SW480 (cell line): ENCODE measurements around the gene SIRPG.
A peak's percentile ranks its signal among the peaks of the same experiment; 100 is the strongest.
"Not testable (repeated sequence)": the region's sequence is repeated elsewhere in the genome, so short reads cannot be mapped to it uniquely, and the experiment has no call there.

Experiments
- DNase-seq: peaks from one replicate; pipeline ENCODE4 v3.0.0-alpha.2; 2016; ENCODE audit warnings: low spot score

The SIRPG gene

DNA sequence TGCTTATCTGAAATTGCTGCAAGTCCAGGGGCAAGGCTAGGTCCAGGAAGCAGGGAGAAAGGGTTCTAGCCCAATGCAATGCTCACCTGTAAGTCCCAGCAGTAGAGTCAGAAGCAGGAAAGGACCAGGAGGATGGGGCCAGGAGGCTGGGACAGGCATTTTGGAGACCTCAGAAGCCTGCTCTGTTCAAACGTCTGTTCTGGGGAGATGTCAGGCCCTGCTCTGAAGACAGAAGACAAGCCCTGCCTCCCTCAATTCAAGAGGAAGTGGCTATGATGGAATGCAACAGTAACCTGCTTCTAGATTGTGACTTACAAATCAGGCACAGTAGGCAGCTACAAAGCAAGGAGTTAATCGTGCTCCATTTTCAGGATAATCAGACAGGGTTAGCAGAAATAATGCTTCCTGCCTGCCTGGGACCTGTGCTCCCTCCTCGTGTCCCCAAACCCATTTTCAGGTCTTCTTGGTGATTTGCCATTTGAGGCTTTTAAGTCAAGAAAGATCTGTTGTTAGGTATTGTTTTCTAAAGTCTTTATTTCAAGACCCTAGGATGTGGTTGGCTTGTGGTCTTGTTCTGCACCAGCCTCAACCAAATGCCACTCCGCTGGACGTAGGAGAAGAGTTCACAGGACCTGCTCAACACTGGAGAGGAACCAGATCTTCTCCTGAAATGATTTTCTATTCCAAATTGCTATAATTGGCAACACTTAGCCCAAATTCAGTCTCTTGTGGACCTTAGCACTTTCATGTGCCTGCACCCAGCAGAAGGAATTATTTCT is at the start of gene SIRPG:
TSS of gene SIRPG (minus strand) at position 224 of the 779 bp plus-strand sequence. CDS start at position 159, 65 bp downstream.
- DNase-seq, result no peak

DNA sequence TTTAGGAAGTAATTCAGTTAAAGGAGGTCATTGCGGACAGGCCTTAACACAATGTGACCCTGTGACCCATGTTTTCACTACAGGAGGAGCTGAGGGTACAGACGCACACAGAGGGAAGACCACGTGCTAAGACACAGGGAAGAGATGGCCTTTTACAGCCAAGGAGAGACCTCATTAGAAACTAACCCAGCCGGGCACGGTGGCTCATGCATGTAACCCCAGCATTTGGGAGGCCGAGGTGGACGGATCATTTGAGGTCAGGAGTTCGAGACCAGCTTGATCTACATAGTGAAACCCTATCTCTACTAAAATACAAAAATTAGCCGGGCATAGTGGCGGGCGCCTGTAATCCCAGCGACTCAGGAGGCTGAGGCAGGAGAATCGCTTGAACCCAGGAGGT is 49.3 kb upstream of the SIRPG start:
- DNase-seq, result not testable (repeated sequence)

- no peak for DNase-seq
These were observed 48.5 kb upstream of the SIRPG start for GRCh38 chr20:1706079-1706478.

DNA sequence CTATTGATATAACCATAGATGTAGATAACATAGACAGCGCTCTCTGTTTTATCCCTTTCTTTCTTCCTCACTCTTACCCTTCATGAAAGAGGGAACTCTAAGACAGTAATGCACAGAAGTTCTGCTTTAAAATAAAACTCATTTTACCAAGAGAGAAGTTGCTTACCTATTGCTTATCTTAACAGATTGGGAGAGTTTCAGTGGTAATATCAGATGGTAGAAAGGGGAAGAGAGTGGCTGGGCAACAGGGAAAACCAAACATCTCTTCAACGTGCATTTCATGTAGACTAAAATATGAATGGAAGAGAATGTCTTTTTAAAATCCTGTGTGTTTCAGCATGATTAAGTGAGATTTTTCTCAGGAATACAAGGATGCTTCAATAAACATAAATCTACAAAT is 45.3 kb upstream of the SIRPG start:
- no peak for DNase-seq

GRCh38 chr20:1702328-1702727 is 44.7 kb upstream of the SIRPG start:
- DNase-seq, result no peak

DNA sequence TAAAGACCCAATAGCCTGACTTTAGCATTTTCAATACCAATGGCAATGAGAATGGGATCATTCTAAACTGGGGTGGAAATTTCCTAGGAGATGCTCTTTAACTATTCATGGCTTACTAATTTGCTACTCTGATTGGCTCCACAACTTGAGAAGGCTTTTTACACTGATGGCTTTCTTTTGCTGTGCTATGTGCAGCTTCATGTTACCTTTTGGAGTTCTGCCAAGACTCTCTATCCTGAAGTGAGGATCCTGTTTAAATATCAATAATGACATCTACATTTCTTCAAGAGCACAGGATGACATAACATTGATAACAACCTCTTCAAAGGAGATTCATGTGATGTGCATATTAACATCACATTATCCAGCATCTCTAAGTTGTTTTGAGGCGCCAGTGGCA is 43.4 kb upstream of the SIRPG start:
- peak; percentile 14 for DNase-seq

DNA sequence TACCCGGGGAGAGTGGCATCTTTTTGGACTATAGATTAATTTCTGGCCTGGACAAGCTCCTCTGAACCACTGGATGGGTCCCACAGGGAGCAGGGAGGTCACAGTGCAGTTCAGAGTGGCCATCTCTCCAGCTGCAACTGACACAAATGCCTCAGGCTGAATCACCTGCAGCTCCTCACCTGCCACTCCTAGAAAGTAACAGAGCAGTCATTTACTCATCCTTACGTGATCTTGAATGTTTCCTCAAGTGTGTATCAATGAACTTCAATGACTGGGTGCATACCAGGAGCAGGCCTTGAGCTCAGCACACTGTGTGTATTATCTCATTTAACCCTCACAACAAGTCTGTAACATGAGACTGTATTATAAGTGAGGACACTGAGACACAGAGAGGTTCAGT is 40.0 kb upstream of the SIRPG start:
- DNase-seq, result no peak

DNA sequence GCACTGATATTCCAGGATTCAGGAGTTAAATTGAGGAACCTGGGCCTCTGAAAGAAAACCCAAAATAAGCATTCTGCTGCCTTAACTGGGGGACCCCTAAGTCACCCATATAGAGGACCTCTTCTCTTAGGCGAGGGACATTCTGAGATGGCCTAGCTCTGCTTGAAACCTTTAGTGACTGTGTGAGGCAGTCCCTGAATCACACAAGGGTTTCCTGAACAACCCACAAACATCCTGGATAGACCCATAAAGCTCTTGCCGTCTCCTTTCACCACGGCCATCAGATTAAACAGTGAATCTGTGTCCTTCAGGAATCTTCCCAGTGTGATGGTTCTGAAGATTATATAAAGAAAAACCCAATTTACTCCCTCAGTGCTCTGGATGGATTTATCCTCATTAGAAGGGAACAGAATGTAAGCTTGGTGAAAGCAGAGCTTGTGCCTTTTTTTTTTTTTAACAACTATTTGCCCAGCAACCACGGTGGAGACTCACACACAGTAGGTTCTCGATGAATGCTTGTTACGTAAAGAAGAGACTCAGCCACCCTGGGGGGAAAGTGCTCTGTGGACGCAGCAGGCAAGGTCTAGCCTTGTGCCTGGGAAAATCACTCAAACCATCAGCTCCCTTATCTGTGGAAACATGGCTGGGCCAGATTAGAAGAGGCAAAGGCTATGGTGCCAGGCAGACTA is 39.1 kb upstream of the SIRPG start:
- DNase-seq, result no peak

- DNase-seq, result no peak
These were observed 37.1 kb upstream of the SIRPG start for GRCh38 chr20:1694672-1695071.

DNA sequence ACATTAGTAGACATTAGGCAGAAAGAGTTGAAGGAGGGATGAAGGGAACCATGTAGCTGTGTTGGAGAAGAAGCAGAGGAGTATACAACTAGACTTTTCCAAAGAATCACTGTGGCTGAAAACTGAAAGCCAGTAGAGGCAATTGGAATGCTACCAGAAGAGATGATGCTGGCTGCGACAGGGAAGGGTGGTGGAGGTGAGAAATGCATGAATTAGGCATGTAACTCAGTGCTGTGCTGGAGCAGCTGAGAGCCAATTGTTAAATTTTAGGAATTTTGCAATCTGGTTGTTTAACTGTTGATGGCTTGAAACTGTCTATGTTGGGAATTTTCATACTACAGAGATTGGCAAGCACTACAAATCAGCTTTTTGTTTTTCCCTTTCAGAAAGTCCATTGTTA is 35.8 kb upstream of the SIRPG start:
- DNase-seq, result no peak

DNA sequence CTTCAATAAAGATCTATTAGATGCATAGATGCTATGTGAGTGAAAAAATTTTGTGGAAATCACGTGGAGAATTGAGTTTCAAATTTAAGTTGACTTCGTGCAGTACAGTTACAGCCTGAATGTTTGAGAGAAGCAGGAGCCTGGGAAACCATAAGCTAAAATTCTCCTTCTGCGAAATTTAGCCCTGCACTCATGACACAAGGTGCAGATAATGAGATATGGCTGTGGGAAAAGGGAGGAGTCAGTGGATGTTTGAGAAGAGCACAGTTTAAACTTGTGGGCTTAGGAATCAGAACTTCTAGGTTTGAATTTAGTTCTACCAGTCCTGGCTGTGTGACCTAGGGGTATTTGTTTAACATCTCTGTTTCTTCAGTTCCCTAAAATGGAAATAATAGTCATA is 32.1 kb upstream of the SIRPG start:
- no peak for DNase-seq

- no peak for DNase-seq
These were observed 31.4 kb upstream of the SIRPG start for GRCh38 chr20:1688886-1689538.

DNA sequence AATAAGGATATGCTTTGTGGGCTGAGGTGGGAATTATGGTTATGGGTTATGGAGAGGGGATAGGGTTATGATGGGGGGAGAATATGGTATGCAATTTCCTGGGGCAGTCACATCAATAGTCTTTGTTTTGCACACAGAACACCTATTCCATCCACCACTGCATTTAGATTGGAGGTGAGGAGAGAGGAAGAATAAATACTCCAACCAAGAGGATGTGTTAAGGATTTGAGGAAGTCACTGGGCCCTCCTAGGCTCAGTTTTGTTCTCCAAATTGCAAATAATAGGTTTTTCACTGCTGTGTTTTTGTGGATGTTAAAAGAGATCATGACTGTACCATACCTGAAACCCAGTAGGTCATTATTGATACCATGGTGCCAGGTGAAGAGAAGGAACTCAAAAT is 29.5 kb upstream of the SIRPG start:
- DNase-seq, result no peak

DNA sequence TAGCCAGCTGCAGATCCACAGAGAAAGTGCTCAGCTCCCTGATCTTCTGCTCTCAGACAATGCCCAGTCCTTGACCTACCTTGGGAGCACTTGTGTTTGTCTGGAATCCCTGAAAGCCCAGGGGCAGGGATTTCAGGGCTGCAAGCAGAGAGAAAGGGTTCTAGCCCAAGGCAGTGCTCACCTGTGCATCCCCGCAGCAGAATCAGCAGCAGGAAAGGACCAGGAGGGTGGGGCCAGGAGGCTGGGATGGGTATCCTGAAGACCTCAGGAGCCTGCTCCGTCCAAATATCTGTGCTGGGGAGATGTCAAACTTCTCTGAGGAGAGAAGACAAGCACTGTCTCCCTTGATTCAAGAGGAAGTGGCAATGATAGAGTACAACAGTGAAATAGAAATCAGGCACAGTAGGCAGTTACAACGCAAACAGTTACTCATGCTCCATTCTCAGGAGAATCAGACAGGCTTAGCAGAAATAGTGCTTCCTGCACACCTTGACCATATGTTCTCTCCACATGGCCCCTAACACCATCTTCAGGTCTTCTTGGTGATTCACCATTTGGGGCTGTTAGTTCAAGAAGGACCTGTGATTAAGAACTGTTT is 28.7 kb upstream of the SIRPG start:
- no peak for DNase-seq

GRCh38 chr20:1685304-1686052 is 27.9 kb upstream of the SIRPG start:
- DNase-seq, result no peak

DNA sequence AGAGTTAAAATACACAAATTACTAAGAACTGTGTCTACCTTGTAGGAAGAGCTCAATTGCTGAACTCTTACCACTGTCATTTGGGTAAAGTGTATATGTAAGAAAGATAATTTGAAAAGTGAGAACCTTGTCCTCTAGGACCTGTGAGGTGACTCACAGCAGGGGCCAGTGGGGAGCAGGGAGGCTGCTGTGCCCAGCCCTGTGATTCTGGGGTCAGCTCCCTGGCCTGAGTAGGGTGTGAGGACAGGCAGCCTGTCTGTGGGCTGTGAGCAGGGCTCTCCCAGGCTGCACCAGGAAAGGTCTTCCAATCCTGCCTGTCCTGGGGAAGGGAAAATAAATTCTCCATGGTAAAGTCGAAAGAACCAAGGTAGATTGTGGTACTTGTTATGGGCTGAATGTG is 27.3 kb upstream of the SIRPG start:
- no peak for DNase-seq

DNA sequence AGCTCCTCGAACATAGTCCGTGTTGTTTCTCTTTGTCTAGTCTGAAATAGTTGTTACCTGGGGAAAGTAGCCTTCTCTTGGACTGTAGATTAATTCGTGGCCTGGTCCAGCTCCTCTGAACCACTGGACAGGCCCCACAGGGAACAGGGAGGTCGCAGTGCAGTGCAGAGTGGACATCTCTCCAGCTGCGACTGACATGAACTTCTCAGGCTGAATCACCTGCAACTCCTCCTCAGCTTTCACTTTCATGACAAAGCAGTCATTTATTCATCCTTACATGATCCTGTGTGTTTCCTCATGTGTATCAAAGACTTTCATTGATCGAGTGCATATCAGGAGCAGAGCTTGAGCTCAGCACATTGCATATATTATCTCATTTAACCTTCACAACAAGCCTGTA is 19.1 kb upstream of the SIRPG start:
- DNase-seq, result no peak

DNA sequence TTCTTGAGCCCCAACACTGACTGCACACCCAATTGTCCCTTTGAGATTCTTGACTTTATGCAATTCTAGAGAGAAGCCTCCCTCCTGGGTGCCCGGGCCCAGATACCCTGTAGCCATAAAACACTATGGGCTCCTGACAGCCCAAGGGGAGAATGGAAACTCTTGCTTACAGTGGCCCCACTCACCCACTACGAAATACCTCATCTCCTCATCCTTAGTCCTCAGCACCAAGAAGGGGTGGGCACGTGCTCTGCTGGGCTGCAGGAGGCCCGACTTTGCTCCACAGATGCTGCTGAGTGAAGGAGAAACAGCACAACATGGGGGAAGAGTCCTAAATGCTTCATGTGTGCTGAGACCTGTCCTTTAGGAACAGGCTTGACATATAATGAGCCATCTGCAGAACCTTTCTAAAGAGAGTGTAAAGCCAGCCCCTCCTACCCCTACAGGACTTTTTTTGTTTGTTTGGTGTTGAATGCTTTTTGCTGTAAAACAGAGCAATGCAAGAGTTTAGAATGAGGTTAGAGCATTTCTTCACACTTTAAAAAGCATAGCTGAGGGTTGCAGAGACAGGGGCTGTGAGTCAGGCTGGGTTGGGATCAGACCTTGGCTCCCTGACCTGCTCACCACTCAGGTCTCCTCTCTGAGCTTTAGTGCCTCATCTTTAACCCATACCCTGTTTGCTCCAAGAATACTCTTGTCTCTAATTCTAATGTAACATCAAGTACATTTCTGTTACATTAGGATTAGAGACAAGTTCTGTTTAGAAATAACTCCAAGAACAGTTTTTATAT is 17.6 kb upstream of the SIRPG start:
- DNase-seq, result no peak

DNA sequence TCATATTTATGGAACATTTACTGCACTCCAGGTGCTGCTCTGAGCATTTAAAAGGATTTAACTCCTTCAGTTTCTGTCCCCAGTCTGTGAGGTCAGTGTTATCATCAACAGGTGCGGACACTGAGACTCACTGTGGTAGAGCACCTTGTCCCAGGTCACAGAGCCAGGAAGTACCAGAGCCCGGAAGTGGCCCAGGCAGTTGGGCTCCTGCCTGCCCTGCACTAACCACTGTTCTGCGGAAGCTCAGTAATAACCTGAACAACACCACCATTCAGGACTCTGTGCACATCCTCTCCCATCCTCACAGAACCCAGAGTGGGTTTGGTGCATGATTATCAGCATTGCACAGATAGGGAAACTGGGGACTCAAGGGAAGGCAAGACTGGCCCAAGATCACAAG is 16.8 kb upstream of the SIRPG start:
- no peak for DNase-seq

DNA sequence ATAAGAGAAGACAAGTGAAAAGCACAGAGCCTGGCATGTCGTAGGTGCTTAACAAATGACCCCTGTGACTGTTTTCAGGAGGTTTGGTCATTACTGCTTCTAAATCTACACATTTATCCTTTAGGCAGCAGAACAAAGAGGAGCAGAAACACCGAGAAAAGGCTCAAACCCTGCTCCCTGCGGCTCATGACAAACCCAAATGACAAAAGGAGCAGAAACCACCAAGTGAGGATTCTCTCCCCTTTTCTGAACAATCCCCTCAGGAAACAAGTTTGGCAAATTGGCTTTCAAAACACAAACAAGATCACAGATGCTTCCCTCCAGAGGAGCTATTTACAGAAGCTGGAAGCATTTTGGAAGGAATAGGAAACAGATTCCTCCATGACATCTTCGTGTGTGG is 15.8 kb upstream of the SIRPG start:
- DNase-seq, result no peak

DNA sequence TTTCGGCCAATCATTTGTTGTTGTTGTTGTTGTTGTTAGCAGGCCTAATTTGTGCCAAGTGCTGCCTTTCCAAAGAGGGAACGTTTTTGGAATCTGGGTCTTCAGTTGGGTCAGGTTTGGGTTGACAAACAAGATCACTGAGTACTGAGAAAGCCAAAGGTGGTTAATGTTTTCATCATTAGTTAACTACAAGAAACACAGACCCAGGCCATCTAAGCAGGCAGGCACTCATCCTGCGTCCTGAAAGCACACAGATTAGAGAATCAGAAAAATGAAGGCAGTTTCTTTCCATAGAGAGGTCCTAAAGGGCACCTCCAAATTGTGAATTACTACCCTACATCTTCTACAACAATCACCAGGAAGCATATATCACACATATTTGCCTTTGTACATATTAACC is 15.1 kb upstream of the SIRPG start:
- no peak for DNase-seq
